ENCODE measurements around the gene GFRA1. TPM values are rescaled to one million over a fixed set of nuclear protein-coding genes. Genes with fewer than 3 reads are reported as not detected.

The GFRA1 gene
- total RNA-seq, 4 donors from 2014 or later, result 2.6 to 75.1 (median 48.0) TPM

DNA sequence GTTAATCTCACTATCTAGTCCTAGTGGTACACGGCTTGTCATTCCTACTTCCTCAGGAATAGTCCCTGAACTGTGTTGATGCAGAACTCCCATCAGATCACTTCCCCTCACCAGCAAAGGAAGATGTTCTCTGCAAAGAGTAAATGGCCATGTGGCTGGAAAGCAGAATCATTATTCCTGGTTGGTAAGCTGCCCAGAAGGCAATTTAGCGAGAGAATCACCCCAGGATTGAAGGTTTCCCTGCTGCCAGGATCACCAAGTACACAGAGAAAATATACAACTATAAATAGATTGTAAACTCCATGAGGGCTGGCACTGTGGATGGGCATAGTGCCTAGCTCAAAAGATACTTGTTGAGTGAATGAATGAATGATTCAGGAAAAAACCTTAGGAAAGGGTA, 115.0 kb downstream of the GFRA1 start:
- Histone ChIP-seq H3K27me3 (no peaks in the 10 kb centered on the region), H3K4me3 (no peak overlapping the region), H3K9me3 (no peaks in the 10 kb centered on the region), H3K36me3 (no peaks in the 10 kb centered on the region), H3K4me1 (no peaks in the 10 kb centered on the region), H3K27ac (no peak overlapping the region)
- intact Hi-C loops (cut with DNase I; ENCODE audit: low total_unique reads), result no loop called here
- DNase-seq, result no peak
- no peak for TF ChIP-seq POLR2A (IDR thresholded peaks at IDR 0.05)
- TF ChIP-seq, protein P1, sequence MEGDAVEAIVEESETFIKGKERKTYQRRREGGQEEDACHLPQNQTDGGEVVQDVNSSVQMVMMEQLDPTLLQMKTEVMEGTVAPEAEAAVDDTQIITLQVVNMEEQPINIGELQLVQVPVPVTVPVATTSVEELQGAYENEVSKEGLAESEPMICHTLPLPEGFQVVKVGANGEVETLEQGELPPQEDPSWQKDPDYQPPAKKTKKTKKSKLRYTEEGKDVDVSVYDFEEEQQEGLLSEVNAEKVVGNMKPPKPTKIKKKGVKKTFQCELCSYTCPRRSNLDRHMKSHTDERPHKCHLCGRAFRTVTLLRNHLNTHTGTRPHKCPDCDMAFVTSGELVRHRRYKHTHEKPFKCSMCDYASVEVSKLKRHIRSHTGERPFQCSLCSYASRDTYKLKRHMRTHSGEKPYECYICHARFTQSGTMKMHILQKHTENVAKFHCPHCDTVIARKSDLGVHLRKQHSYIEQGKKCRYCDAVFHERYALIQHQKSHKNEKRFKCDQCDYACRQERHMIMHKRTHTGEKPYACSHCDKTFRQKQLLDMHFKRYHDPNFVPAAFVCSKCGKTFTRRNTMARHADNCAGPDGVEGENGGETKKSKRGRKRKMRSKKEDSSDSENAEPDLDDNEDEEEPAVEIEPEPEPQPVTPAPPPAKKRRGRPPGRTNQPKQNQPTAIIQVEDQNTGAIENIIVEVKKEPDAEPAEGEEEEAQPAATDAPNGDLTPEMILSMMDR (IDR thresholded peaks at IDR 0.05), result no peak

DNA sequence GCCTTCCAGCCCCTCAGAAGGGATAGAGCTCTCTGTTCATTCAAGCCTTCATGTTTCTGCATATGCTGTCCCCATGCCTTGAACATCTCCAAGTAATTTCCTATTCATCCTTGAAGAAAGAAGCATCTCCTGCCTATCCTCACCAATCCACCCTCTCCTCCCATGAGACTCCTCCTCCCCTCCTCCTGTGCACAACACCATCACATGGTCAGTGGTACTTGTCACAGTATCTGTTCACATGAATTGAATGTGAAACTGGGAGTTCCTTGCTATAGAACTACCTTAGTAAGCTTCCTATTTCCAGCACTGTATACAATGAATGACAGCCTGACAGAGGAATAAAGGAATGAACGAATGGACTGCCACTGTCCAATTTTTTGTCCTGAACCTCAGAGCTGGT, 115.5 kb downstream of the GFRA1 start:
- intact Hi-C loops (cut with DNase I; ENCODE audit: low total_unique reads), result no loop called here
- Histone ChIP-seq H3K27me3 (no peaks in the 10 kb centered on the region), H3K4me3 (no peak overlapping the region), H3K4me1 (no peaks in the 10 kb centered on the region), H3K36me3 (no peaks in the 10 kb centered on the region), H3K27ac (no peak overlapping the region), H3K9me3 (no peaks in the 10 kb centered on the region)
- TF ChIP-seq POLR2A (IDR thresholded peaks at IDR 0.05), result no peak
- TF ChIP-seq, protein P1 (IDR thresholded peaks at IDR 0.05), result no peak
- no peak for DNase-seq

DNA sequence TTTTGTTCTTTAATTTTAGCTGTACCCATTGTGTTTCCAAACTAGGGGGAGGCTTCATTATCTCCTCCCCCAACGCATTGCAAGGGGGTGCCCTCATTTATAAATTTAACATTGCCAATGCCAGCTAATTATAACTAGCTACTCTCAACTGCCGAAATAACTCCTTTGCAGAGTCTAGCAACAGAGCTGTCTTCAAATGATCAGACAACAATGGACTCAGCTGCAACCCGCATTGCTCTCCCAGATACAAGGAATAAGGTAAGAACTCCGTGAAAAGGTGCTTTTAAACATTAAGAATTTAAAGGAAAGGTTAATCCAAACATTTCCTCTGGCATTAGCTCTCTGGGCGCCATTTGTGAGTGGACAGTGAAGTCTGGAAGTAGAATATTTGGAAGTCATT, 116.2 kb downstream of the GFRA1 start:
- Histone ChIP-seq H3K27me3 (no peaks in the 10 kb centered on the region), H3K9me3 (no peaks in the 10 kb centered on the region), H3K4me1 (no peaks in the 10 kb centered on the region), H3K36me3 (no peaks in the 10 kb centered on the region), H3K4me3 (no peak overlapping the region), H3K27ac (no peak overlapping the region)
- DNase-seq, result no peak
- intact Hi-C loops (cut with DNase I; ENCODE audit: low total_unique reads), result no loop called here
- TF ChIP-seq POLR2A (IDR thresholded peaks at IDR 0.05), result no peak
- TF ChIP-seq, protein P1 (IDR thresholded peaks at IDR 0.05), result no peak

DNA sequence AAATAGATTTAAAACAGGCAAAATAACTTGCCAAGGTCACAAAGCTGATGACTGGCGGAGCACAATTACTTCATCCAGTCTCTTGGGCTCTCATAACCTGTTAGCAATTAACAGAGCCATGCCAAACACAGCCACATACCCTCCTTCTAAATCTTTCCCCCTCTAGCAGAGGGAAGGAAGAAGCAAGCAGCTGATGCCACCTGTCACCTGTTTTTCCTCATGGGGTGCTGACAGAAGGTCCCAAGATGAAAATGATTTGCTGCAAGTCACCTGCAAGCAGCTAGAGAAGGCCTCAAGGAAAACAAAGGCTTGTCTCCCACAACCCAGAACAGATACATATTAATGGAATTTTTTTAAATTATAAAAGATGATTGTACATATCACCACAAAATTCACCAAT, 117.8 kb downstream of the GFRA1 start:
- TF ChIP-seq POLR2A (IDR thresholded peaks at IDR 0.05), result no peak
- TF ChIP-seq, protein P1 (IDR thresholded peaks at IDR 0.05), result no peak
- no peak for DNase-seq
- no peaks in the 10 kb centered on the region for H3K27me3 ChIP-seq
- H3K27ac ChIP-seq, result no peak overlapping the region
- H3K9me3 ChIP-seq, result no peaks in the 10 kb centered on the region
- no peaks in the 10 kb centered on the region for H3K4me1 ChIP-seq
- intact Hi-C loops (cut with DNase I; ENCODE audit: low total_unique reads), result no loop called here
- no peak overlapping the region for H3K4me3 ChIP-seq
- H3K36me3 ChIP-seq, result no peaks in the 10 kb centered on the region

DNA sequence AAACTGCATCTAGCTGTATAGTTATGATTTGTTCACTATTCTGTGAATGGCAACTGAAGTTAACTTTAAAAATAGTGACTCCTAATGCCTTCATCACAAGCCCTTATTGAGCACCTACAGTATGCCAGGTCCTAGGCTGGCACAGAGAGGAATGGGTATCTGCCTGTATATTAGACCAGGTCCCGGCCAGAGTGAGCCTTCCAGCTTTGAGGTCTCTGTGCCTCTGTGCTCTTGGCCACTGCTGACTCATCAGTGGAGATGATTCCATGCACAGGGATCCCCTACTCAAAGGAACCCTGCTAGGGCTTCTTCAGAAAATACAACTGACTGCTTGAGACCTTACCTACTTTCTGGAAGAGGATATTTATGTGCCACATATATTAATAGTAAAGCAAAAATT, 118.4 kb downstream of the GFRA1 start:
- H3K4me3 ChIP-seq, result no peak overlapping the region
- H3K27me3 ChIP-seq, result no peaks in the 10 kb centered on the region
- no peak overlapping the region for H3K27ac ChIP-seq
- H3K9me3 ChIP-seq, result no peaks in the 10 kb centered on the region
- intact Hi-C loops (cut with DNase I; ENCODE audit: low total_unique reads), result no loop called here
- no peaks in the 10 kb centered on the region for H3K4me1 ChIP-seq
- no peaks in the 10 kb centered on the region for H3K36me3 ChIP-seq
- DNase-seq, result no peak
- TF ChIP-seq, protein P1 (IDR thresholded peaks at IDR 0.05), result no peak
- TF ChIP-seq POLR2A (IDR thresholded peaks at IDR 0.05), result no peak
